Measurements from ENCODE around the gene NKX2-2.

NKX2-2 gene

DNA sequence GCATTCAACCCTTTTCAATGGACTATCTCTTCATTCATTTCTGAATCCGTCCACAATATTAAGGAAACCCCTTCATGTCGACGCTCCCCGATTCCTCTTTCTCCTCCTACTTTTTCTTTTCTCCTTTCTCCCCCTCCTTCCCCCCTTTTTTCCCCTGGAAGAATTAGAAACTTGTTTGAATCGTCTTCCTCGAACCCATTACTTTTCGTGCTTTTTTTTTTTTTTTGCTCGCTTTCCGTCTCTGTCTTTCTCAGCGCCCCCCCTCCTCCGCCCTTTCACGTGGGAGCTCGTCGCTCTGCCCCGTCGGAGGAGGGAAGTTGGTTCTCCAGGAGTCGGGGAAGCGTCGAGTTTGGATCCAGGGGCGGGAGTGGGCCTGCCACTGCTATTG, 2.3 kb upstream of the NKX2-2 start:
- no peak for TF ChIP-seq SIN3A (IDR thresholded peaks at IDR 0.05; ENCODE audit: borderline replicate concordance, insufficient read depth, low read length)
- TF ChIP-seq TAF1 (IDR thresholded peaks at IDR 0.05; ENCODE audit: borderline replicate concordance, insufficient read depth, low read length), result no peak
- no peak for TF ChIP-seq FOXP2 (optimal IDR thresholded peaks at IDR 0.05; ENCODE audit: borderline replicate concordance, extremely low read depth, extremely low read length, insufficient read depth)
- TF ChIP-seq, protein P1, sequence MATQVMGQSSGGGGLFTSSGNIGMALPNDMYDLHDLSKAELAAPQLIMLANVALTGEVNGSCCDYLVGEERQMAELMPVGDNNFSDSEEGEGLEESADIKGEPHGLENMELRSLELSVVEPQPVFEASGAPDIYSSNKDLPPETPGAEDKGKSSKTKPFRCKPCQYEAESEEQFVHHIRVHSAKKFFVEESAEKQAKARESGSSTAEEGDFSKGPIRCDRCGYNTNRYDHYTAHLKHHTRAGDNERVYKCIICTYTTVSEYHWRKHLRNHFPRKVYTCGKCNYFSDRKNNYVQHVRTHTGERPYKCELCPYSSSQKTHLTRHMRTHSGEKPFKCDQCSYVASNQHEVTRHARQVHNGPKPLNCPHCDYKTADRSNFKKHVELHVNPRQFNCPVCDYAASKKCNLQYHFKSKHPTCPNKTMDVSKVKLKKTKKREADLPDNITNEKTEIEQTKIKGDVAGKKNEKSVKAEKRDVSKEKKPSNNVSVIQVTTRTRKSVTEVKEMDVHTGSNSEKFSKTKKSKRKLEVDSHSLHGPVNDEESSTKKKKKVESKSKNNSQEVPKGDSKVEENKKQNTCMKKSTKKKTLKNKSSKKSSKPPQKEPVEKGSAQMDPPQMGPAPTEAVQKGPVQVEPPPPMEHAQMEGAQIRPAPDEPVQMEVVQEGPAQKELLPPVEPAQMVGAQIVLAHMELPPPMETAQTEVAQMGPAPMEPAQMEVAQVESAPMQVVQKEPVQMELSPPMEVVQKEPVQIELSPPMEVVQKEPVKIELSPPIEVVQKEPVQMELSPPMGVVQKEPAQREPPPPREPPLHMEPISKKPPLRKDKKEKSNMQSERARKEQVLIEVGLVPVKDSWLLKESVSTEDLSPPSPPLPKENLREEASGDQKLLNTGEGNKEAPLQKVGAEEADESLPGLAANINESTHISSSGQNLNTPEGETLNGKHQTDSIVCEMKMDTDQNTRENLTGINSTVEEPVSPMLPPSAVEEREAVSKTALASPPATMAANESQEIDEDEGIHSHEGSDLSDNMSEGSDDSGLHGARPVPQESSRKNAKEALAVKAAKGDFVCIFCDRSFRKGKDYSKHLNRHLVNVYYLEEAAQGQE (IDR thresholded peaks at IDR 0.05; ENCODE audit: insufficient read depth in 1 of 2, low read depth in 2 of 2, low read length in 2 of 2), result no peak

DNA sequence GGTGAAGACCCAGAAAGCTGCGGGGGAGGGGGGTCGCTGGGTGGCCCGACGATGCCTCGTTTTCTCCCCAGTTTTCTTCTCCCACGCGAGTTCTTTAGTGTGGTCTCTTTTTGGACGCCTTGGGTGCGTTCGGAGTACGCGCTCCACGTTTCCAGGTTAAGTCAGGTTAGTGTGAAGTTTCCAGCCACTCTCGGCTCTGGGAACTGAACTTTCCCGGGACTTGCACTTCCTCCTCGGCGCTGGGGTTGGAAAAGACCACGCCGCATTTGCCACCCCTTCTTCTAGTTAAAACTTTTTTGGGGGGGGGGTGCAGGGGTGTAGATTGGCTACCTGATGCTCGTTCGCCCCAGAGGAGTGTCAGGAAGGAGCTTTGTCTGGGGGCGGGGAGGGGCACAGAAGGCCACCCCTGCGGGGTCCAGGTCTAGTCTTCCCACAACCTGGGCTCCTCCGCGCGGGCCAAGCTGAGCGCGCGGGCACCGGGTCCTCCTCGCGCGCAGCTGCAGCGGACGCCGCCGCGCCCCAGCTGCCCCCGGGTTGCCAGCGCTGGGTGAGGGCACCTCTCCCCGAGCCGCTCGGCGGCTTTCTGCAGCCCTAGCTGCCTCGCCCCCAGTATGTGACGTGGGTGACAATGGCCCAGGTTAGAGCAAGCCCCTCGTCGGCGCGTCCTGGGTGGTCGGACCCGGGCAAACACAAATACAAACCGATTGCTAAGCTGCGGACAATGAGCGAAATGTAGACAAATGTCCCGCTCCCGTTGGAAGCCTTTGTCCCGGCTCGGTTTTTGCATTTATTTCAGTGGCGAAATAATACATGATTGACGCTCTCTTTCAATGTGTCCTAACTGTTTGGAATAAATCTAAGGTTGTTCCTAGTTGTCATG, 1.7 kb upstream of the NKX2-2 start:
- TF ChIP-seq POLR2AphosphoS5 (IDR thresholded peaks at IDR 0.05; ENCODE audit: low read depth, low read length) (no peak), FOXP2 (optimal IDR thresholded peaks at IDR 0.05; ENCODE audit: borderline replicate concordance, extremely low read depth, extremely low read length, insufficient read depth) (no peak), TAF1 (IDR thresholded peaks at IDR 0.05; ENCODE audit: borderline replicate concordance, insufficient read depth, low read length) (no peak), SIN3A (IDR thresholded peaks at IDR 0.05; ENCODE audit: borderline replicate concordance, insufficient read depth, low read length) (no peak)
- TF ChIP-seq, protein P1 (IDR thresholded peaks at IDR 0.05; ENCODE audit: insufficient read depth in 1 of 2, low read depth in 2 of 2, low read length in 2 of 2), result no peak

DNA sequence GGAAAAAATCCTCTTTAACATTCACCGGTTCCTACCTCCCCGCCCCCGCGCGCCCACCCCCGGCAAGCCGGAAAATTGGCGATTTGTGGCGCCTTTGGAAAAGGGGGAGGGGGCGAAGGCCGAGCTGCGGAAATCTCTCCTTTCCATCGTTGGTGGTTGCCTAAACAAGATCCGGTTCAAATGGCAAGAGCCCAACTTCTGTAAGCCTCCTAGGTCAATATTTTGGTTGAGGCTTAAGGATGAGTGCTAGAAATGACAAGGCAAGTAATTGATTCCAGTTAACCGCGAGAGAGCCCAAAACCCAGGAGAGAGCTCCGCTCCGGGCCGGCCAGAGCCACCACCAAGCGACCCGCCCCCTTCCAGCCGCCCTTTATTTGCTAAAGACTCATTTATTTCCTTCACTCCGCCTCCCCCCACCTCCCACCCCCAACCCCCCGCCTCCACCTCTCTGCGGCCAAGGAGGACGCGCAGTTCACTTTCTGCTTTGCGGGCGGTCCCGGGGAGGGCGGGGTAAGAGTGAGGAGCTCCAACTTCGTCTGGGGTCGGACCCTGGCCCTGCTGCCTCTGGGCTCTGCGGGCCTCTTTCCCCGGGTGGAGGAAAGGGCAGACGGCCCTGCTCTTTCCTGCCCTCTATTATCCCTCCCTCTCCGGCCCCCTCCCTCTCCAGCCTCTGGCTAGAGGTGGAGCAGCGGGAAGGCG, 838 bp upstream of the NKX2-2 start:
- TF ChIP-seq, protein P1 (IDR thresholded peaks at IDR 0.05; ENCODE audit: insufficient read depth in 1 of 2, low read depth in 2 of 2, low read length in 2 of 2), result no peak
- TF ChIP-seq SIN3A (IDR thresholded peaks at IDR 0.05; ENCODE audit: borderline replicate concordance, insufficient read depth, low read length), result no peak
- no peak for TF ChIP-seq TAF1 (IDR thresholded peaks at IDR 0.05; ENCODE audit: borderline replicate concordance, insufficient read depth, low read length)
- TF ChIP-seq FOXP2 (optimal IDR thresholded peaks at IDR 0.05; ENCODE audit: borderline replicate concordance, extremely low read depth, extremely low read length, insufficient read depth), result no peak
- TF ChIP-seq POLR2AphosphoS5 (IDR thresholded peaks at IDR 0.05; ENCODE audit: low read depth, low read length), result no peak

DNA sequence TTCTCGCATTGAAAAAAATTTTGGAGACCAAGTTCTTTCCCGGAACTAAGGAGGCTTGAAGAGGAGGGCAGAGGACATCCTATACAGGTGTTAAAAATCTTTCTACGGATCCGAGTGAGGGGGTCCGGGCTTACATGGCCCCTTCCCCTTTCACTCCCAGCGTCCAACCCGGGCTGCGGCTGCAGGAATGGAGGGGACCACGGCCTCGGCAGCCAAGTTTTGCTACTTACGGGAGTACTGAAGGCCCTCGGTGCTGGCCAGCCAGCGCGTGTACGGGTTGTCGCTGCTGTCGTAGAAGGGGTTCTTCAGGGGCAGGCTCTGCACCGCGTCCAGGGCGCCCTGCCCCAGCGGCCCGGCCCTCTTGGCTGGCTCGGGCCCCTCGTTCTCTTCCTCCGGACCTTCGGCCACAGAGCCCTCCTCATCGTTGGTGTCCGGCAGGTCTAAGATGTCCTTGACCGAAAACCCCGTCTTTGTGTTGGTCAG, 642 bp downstream of the NKX2-2 start:
- TF ChIP-seq SIN3A (IDR thresholded peaks at IDR 0.05; ENCODE audit: borderline replicate concordance, insufficient read depth, low read length) (no peak), FOXP2 (optimal IDR thresholded peaks at IDR 0.05; ENCODE audit: borderline replicate concordance, extremely low read depth, extremely low read length, insufficient read depth) (no peak), POLR2AphosphoS5 (IDR thresholded peaks at IDR 0.05; ENCODE audit: low read depth, low read length) (no peak), TAF1 (IDR thresholded peaks at IDR 0.05; ENCODE audit: borderline replicate concordance, insufficient read depth, low read length) (no peak)
- TF ChIP-seq, protein P1 (IDR thresholded peaks at IDR 0.05; ENCODE audit: insufficient read depth in 1 of 2, low read depth in 2 of 2, low read length in 2 of 2), result no peak

Data from PFSK-1 (cell line).